HG02938 (cell line): ENCODE measurements around the gene RPL38.
"Not testable (repeated sequence)": the region's sequence is repeated elsewhere in the genome, so short reads cannot be mapped to it uniquely, and the experiment has no call there.

Experiments used
- ATAC-seq: cut with Tn5 transposase; IDR thresholded peaks from one replicate; pipeline ENCODE4 v1.9.1; 2021; ENCODE audit warnings: mild to moderate bottlenecking, moderate library complexity; ENCODE audit not compliant: unreplicated experiment

The RPL38 gene

DNA sequence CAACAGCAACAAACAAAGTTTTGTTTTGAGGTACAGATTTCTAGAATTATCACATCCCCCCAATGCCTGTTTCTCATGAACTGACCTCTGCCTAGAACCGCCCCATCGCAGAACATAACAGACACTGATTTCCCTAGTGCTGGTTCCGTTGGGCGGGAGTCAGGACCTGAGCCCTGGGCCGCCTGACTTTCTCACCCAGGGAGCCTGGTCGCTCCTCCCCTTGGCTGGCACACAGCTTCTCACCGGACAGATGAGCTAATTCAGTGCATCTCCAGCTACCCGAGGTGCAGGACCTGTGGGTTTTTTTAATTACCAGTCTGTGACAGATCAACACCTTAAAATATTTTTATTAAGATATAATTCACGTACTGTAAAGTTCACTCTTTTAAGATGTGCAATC is 20.1 kb upstream of the RPL38 start:
- no peak for ATAC-seq

DNA sequence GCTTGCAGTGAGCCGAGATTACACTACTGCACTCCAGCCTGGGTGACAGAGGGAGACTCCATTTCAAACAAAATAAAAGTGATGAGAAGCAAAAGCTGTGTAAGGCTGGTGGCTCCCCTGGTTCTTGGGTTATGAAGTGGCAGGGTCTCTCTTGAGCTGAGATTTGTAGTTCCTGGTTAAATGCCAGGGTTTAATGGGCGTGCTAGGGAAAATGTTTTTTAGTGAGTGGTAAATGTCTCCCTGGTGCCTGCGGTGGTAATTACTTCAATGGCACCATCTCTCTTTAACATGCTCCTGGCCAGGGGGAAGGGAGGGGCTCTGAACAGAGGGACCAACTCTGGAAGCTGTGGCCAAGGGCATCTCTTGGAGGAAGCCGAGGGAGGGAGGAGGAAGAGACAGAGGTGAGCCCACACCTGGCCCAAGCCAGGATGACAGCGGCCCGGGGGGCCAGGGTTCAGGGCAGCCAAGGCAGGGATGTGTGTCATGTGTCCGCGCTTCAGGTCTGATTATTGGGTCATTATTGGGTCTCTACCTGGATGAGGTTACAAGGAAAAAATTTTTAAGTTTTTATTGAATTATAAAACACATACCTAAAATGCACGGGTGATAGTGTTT is 17.8 kb upstream of the RPL38 start:
- no peak for ATAC-seq

DNA sequence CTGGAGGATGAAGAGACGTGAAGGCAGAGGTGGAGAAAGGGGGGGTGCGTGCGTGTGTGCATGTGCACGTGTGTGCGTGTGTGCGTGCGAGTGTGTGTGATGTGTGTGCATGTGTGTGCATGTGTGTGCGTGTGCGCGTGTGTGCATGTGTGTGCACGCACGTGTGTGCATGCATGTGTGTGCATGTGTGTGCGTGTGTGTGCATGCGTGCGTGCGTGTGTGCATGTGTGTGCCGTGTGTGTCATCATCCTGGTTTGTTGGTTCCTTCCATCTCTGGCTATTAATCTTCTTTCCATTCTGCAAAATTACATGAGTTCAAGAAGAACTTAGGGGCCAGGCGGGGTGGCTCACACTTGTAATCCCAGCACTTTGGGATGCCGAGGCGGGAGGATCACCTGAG is 17.0 kb upstream of the RPL38 start:
- no peak for ATAC-seq

DNA sequence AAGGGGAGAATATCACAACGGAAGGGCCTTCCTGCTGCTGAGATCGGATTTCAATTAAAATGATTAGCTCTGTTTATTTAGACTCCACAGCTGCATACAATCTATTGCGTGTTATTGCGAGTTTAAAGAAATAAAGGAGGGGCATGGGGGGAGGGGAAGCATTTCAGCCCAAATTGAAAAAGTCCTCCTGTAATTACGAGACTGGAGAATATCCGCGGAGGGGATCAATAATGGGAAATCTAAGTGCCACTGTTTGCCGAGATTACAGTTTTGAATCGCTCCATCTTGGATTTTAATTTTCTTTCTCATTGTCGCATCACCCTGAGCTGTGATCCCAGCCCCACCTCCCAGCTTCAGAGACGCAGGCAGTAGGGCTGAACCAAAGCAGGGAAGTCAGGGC is 15.7 kb upstream of the RPL38 start:
- ATAC-seq = no peak

DNA sequence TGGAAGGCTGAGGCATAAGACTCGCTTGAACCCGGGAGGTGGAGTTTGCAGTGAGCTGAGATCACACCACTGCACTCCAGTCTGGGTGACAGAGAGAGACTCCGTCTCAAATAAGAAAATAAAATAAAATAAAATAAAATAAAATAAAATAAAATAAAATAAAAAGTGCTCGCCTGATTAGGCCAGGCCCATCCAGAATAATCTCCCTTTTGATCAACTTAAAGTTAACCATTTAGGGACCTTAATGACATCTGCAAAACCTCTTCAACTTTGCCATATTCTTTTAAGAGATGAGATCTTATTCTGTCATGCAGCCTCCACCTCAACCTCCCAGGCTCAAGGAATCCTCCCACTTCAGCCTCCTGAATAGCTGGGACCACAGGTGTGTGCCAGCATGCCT is 14.8 kb upstream of the RPL38 start:
- ATAC-seq = not testable (repeated sequence)

DNA sequence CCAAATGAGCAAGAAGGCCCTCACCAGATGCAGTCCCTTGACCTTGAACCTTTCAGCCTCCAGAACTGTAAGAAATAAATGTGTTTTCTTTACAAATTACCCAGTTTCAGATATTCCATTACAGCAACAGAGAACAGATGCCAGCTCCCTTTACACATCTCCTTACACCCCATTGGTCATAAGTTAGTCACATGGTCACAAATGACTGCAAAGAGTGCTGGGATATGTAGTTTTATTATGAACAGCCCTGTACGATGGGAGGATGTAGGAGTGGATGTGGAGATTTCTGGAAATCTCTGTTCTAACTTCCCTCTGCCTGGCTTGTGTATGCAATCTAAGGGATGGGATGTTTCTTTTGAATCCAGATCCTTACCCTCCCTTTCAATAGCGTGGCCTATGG is 13.3 kb upstream of the RPL38 start:
- ATAC-seq = peak; percentile 62

DNA sequence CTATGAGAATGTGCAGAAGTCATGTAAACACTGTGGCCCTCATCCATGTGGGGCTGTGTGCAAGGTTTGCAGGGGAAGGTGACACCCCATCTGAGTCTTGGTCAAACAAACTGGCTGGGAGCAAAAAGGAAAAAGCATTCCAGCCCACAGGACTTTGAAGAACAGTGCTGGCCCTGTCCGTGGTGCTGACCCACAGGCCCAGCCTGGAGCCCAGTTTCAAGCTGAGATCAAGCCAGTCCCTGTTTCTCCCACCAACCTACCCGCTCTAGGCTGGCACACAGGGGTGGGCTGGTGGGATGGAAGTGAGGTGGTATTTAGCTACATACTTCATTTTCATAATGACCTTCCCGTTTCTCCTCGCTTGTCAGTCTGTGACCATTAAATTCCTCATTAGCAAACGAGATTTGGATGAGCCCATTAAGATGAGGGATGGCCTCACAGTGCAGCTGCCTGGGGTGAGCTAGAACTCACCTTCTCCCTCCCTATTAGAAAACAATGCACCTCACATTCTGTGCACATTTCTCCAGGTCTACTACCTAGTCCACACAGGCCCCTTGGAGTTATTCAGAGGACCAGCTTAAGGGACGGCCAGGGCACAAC is 12.6 kb upstream of the RPL38 start:
- no peak for ATAC-seq

DNA sequence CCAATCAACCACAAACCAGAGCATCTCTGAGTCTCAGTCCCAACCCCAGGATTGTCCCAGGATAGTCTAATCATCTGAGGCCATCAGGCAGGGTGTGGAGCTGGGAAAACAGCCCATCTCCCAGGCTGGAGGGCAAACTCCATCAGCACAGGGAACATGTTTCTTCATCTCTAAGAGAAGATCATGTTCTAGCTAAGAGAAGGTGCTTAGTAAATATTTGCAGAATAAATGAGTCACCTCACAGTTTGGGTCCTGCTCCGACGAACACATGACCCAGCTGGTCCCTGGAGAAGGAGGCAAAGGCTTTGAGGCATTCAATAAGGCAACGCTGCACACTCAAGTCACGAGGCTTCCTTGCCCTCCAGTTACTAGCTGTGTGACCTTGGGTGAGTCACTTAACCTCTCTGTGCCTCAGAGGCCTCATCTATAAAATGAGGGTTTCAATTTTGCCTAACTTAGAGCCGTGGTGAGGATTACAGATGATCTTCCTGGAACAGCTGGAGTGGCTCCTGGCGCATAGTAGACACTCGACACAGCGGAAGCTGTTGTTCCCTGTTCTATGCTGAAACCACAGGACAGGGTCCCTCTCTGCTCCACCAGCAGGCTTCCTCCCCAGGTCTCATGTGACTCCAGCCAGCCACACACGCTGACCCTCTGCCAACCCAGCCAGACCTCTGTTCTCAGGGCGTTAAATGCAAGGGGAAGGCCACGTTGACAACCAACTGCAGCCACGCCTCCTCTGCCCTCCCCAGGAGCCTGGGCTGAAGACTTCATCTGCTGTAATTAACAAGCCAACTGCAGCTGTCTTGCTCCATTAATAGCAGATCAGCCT is 10.3 kb upstream of the RPL38 start:
- no peak for ATAC-seq

DNA sequence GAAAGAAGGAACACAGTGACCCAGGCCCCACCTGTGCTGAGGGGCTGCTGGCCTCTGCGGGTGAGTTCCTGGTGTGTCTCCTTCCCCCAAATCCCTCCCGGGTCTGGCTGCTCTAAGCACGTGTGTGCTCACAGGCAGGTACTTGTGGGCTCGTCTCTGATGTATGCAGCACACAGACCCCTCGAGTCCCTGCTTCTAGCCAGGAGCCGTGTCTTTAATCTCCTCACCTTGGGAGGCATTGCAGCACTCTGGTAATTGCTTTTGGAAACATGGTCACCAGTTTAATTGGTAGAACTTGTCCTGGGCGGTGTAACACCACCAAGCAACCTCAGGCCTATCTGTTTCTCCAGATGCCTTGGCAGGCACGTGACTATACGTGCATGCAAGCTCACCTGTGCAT is 8.8 kb upstream of the RPL38 start:
- no peak for ATAC-seq

DNA sequence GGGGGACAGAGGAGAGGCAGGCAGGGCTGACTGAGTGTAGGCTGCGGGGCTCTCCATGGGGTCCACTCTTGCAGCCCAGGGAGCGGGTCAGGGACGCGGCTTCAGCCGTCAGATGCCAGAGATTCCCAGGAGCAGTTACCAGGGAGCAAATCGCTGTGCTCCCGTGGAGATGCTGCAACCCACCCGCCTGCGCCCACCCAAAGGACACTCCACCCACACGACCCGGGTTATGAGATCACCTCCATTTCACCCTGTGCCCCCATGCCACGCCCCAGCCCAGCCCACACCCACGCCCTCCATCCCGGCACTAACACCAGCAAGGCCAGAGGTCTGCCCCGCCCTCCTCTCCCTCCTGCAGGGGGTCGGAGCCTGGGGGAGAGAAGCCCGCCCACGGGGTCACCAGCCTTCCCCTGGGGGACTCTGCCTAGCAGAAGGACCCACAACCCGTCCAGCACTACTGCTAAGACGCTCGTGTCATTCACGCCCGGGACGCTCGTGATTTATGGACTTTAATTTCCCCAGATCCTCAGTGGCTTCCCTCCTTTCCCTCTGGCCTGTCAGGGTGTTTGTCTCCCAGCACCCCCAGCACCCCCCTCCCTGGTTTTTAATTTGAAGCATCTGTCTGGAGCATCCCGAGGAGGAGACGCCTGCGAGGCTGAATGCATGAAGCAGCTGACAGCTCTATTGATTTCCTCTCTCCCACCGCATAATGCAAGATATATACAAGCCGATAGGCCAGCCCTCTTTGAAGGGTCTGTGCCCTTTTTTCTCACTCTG is 6.7 kb upstream of the RPL38 start:
- ATAC-seq = no peak

DNA sequence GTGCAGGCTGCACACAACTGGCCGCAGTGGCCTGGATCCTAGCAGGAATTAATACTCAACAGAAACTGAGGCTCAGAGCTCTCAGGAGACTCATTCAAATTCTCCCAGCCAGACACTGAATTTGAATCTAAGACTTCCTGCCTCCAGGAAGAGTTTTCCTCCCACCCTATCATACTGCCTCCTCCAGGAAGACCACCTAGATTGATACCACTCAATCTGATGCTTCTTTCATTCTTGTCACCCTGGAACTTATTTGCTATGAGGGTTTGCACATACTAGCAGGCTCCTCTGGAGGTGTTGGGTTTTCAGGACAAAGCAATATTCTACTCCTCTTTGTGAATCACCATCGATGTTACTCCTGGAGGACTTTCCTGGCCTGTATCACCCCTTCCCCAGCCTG is 5.7 kb upstream of the RPL38 start:
- no peak for ATAC-seq

DNA sequence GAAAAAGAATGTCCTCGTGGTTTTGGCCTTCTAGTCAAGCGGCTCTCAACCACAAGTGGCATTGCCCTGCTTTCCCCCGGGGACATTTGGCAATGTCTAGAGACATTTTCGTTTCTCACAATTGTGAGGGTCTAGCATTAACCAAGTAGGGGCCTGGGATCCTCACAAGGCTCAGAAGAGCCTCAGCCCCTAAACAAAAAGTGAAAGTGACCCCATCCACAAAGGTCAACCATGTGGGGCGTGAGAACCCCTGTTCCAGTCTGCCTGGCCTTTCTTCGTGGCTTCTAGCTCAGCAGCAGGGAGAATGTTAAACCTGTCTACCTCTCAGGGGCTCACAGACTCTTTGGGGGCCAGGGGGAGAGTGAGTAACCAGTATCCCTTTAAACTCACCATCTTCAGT is 4.8 kb upstream of the RPL38 start:
- no peak for ATAC-seq

DNA sequence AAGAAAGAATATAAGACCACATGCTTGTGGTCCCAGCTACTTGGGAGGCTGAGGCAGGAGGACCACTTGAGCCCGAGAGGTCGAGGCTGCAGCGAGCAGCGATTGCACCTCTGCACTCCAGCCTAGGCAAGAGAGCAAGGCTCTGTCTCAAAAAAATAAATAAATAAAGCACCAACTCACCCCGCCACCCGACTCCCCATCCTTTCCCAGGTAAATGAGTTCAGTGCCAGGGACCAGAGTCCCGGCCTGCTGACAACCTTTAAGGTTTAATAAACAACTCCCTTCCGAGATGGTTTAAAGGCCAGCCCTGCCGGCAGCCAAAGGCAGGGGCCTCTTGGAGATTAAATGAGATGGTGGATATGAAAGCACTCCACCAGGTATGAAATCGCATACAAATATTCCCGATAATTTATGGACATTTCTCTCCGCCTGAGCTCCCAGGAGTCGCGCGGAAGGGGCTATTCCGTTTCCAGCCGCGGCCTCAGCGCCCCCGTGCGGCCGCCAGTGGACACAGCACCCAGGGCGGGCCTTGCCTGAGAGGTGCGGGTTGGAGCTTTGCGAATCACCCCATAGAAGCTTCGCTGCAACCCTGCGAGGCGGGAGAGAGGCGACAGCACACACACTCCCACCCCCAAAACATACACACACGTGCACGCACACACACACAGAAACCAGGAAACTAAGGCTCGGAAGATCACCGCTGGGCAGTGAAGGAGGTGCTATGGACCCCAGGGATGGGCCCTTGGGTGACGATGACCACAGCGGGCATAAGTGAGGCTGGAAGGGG is 4.0 kb upstream of the RPL38 start:
- ATAC-seq = no peak

DNA sequence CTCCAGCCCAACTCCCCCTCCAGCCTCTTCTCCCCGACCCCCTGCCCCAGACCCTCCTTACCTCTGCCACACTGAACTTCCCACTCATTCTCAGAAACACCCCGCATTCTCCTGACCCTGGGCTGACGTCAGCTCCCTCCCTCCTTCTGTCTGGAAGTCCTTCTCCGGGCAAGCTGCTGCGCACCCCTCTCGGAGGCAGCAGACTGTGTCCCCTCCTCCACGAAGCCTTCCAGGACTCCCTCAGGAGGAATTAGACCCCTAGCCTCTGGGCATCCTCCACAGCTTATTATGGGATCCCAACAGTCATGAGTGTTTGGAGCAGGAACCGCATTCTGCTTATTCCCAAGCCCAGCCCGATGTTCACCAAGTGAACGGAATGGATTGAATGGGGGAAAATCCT is 3.4 kb upstream of the RPL38 start:
- no peak for ATAC-seq

DNA sequence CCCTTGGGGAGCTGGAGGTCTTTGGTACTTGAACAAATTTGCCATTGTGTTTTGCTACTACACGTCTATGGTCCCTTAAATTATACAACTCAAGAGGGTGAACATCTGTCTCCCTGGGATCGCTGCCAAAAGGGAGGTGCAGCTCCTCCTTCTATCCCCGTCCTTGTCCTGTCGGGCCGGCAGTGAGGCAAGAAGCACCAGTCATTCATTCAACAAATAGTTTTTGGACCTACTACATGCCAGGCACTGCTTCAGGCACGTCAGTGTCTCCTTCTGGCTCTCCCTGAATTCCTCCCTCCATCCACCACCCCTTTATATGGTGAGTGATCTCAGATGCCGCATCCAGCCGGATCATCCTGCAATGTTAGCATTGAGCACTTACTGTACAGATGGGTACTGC is 2.2 kb upstream of the RPL38 start:
- no peak for ATAC-seq

DNA sequence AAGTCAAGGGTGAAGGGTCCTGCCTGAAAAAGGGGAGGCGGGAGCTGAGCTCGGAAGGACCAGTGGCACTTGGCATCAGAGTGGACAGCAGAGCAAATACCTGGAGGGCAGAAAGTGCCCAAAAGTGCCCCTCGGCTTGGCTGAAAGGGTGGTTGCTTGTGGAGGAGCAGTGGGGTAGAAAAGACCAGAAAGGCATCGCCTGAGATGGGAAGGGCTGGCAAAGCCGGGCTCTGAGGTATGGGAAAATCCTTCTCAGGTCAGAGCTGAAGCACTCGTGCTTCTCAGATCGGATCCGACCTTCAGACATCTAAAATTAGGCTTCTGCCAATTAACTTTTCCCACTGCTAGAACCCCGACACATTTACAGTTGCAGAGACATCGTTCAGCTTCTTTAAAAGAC is 1.5 kb upstream of the RPL38 start:
- no peak for ATAC-seq

DNA sequence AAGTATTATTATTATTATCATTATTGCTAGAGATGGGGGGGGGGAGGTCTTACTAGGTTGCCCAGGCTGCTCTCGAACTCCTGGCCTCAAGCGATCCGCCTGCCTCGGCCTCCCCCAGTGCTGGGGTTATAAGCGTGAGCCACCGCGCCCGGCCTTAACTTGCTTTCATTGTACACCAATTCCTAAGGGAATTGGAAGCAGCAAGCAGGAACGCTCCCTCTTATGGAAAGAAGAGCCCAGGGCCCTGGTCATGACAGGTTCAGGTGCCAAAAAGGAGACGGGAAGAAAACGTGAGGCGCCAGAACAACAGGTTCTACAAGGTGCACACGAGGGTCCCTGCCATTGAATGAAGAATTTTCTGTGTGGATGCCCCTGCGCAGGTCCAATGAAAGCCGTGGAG is 540 bp upstream of the RPL38 start:
- no peak for ATAC-seq

DNA sequence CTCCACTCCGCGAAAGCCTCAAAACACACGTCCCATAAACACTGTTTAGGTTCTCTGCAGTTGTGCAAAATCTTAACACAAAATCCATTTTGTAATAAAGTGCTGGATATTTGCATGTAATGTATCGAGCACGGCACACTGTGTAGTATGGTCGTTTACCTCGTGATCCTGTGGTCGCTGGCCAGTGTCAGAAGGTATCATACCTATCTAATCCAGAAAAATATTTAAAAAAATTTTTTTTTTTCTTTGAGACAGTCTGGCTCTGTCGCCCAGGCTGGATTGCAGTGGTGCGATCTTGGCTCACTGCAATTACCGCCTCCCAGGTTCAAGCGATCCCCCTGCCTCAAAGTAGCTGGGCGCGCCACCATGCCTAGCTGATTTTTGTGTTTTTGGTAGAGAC is 996 bp downstream of the RPL38 start:
- ATAC-seq = no peak

DNA sequence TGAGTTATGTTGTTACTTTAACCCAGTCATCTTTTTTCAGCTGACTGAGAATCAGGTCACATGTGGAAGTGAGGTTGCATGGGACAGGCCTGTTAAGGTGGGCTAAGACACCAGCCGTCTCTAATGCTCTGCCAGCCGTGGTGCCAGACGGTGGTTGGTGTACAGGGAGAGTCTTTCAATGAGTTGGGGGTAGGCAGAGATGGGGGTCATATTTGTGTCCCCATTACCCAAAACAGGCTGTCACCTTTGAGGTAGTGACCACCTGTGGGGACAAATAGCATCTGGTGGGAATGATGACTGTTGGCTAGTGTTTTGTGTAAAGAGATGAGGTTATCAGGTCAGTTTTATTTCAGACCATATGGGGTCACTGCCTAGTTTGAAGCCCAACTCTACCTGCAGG is 1.8 kb downstream of the RPL38 start:
- no peak for ATAC-seq

DNA sequence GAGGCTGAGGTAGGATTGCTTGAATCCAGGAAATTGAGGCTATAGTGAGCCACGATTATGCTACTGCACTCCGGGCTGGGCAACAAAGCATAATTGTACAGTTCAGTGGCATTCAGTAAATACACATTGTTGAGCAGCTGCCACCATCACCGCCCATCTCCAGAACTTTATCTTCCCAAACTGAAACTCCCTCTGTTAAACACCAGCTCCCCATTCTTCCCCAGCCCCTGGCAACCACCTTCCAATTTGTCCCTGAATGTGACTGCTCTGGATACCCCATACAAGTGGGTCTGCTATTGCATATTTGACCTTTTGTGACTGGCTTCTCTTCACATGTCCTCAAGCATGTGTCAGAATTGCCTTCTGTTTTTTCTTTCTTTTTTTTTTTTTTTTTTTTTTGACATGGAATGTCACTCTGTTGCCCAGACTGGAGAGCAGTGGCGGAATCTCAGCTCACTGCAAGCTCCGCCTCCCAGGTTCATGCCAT is 2.9 kb downstream of the RPL38 start:
- ATAC-seq = no peak
